CD4-positive, alpha-beta T cell treated with Interleukin-12 subunit alpha and Interleukin-12 subunit beta, for 1 hour (primary cell): ENCODE data around the gene ADAMTS17.
A peak's percentile ranks its signal among the peaks of the same experiment; 100 is the strongest.
"Not testable (repeated sequence)": the region's sequence is repeated elsewhere in the genome, so short reads cannot be mapped to it uniquely, and the experiment has no call there.

Experiments used
- DNase-seq: peaks from one replicate; pipeline ENCODE4 v3.0.0-alpha.2; 2020

The ADAMTS17 gene

GRCh38 chr15:100339999-100340398 is 1.8 kb downstream of the ADAMTS17 start:
- no peak for DNase-seq

GRCh38 chr15:100339451-100339850 is 2.3 kb downstream of the ADAMTS17 start:
- DNase-seq, result not testable (repeated sequence)

GRCh38 chr15:100338971-100339444 is 2.8 kb downstream of the ADAMTS17 start:
- DNase-seq, result peak; percentile 76

GRCh38 chr15:100338247-100338646 is 3.5 kb downstream of the ADAMTS17 start:
- DNase-seq, result no peak

- DNase-seq, result no peak
Measured at GRCh38 chr15:100337096-100338044, 4.4 kb downstream of the ADAMTS17 start.

- DNase-seq, result no peak
Measured at GRCh38 chr15:100336061-100336460, 5.7 kb downstream of the ADAMTS17 start.

- no peak for DNase-seq
Measured at GRCh38 chr15:100335335-100335999, 6.3 kb downstream of the ADAMTS17 start.

- no peak for DNase-seq
Measured at GRCh38 chr15:100334905-100335304, 6.9 kb downstream of the ADAMTS17 start.

GRCh38 chr15:100334456-100334855 is 7.3 kb downstream of the ADAMTS17 start:
- DNase-seq, result no peak

GRCh38 chr15:100334015-100334414 is 7.8 kb downstream of the ADAMTS17 start:
- DNase-seq, result no peak

- no peak for DNase-seq
Measured at GRCh38 chr15:100333236-100333635, 8.5 kb downstream of the ADAMTS17 start.

- no peak for DNase-seq
Measured at GRCh38 chr15:100332721-100333120, 9.1 kb downstream of the ADAMTS17 start.

GRCh38 chr15:100332231-100332630 is 9.5 kb downstream of the ADAMTS17 start:
- DNase-seq, result no peak

- DNase-seq, result peak; percentile 53
Measured at GRCh38 chr15:100330629-100331215, 11.1 kb downstream of the ADAMTS17 start.

- DNase-seq, result no peak
Measured at GRCh38 chr15:100330221-100330620, 11.6 kb downstream of the ADAMTS17 start.

GRCh38 chr15:100328796-100329195 is 13.0 kb downstream of the ADAMTS17 start:
- DNase-seq, result no peak

- DNase-seq, result no peak
Measured at GRCh38 chr15:100318880-100319279, 22.9 kb downstream of the ADAMTS17 start.

- DNase-seq, result no peak
Measured at GRCh38 chr15:100314809-100315400, 26.9 kb downstream of the ADAMTS17 start.

- no peak for DNase-seq
Measured at GRCh38 chr15:100311833-100312476, 29.8 kb downstream of the ADAMTS17 start.

GRCh38 chr15:100311154-100311625 is 30.6 kb downstream of the ADAMTS17 start:
- no peak for DNase-seq

- no peak for DNase-seq
Measured at GRCh38 chr15:100310513-100311153, 31.1 kb downstream of the ADAMTS17 start.

- DNase-seq, result no peak
Measured at GRCh38 chr15:100310041-100310405, 31.8 kb downstream of the ADAMTS17 start.
